ENCODE measurements around the gene FAM89B. TPM values are rescaled to one million over a fixed set of nuclear protein-coding genes. Genes with fewer than 3 reads are reported as not detected.

FAM89B gene
- polyA plus RNA-seq, 1 donor (not counting 4 experiments of a cell fraction or from before 2014, with no cell fraction given), result 11.5 TPM

GRCh38 chr11:65619281-65619928 is 47.1 kb downstream of the FAM89B start:
- no peaks in the 10 kb centered on the region for H3K27me3 ChIP-seq (ENCODE audit: control insufficient read depth, extremely low read depth, insufficient read depth, low read length)
- dilution Hi-C loops (cut with MboI; ENCODE audit: extremely low pct_ligation_motif_present, low sequenced_read_pairs), result no loop called here
- FAIRE-seq (no peak), DNase-seq (ENCODE audit: low read depth, low spot score) (no peak)
- H3K36me3 ChIP-seq (ENCODE audit: control insufficient read depth in 2 of 2, extremely low read depth in 1 of 2, insufficient read depth in 2 of 2, low read length in 2 of 2), result peaks cover 47% of the 10 kb centered on the region in 2 experiments
- no peak overlapping the region for H3K4me2 ChIP-seq (ENCODE audit: control insufficient read depth, extremely low read depth, insufficient read depth, low read depth, low read length)
- H3K9me3 ChIP-seq (ENCODE audit: control insufficient read depth, low read depth, low read length), result no peaks in the 10 kb centered on the region
- H3K27ac ChIP-seq (ENCODE audit: control insufficient read depth, insufficient read depth, low read length), result no peak overlapping the region
- H2AFZ ChIP-seq (ENCODE audit: control insufficient read depth, low read length), result no peak overlapping the region
- H4K20me1 ChIP-seq (ENCODE audit: control insufficient read depth, extremely low read depth, insufficient read depth, low read length), result peaks cover 2% of the 10 kb centered on the region
- H3K9me1 ChIP-seq (ENCODE audit: control insufficient read depth, extremely low read depth, insufficient read depth, low read length), result no peaks in the 10 kb centered on the region
- H3K79me2 ChIP-seq (ENCODE audit: control insufficient read depth, insufficient read depth, low read length), result peaks cover 49% of the 10 kb centered on the region
- TF ChIP-seq CTCF (optimal IDR thresholded peaks at IDR 0.05 in 1 of 3, IDR thresholded peaks at IDR 0.05 in 1 of 3, conservative IDR thresholded peaks at IDR 0.05 in 1 of 3; ENCODE audit: extremely low read depth in 1 of 3, insufficient read depth in 2 of 3, low read length in 3 of 3) (no peak), EZH2 (IDR thresholded peaks at IDR 0.05; ENCODE audit: low read length) (no peak)
- peaks cover 8% of the 10 kb centered on the region for H3K4me1 ChIP-seq (ENCODE audit: control insufficient read depth, extremely low read depth, insufficient read depth, low read length)
- no peak overlapping the region for H3K4me3 ChIP-seq (ENCODE audit: control insufficient read depth in 2 of 3, extremely low read depth in 1 of 3, insufficient read depth in 2 of 3, low read depth in 1 of 3, low read length in 3 of 3)
- no peak overlapping the region for H3K9ac ChIP-seq (ENCODE audit: control insufficient read depth, extremely low read depth, insufficient read depth, low read length)

- H3K4me2 ChIP-seq (ENCODE audit: control insufficient read depth, extremely low read depth, insufficient read depth, low read depth, low read length), result no peak overlapping the region
These were observed 48.3 kb downstream of the FAM89B start for GRCh38 chr11:65620666-65621065.

More at GRCh38 chr11:65620666-65621065, 48.3 kb downstream of the FAM89B start:
- H3K9me3 ChIP-seq (ENCODE audit: control insufficient read depth, low read depth, low read length), result no peaks in the 10 kb centered on the region
- DNase-seq (ENCODE audit: low read depth, low spot score), result no peak
- peaks cover 2% of the 10 kb centered on the region for H4K20me1 ChIP-seq (ENCODE audit: control insufficient read depth, extremely low read depth, insufficient read depth, low read length)
- no peak for TF ChIP-seq CTCF (optimal IDR thresholded peaks at IDR 0.05 in 1 of 3, IDR thresholded peaks at IDR 0.05 in 1 of 3, conservative IDR thresholded peaks at IDR 0.05 in 1 of 3; ENCODE audit: extremely low read depth in 1 of 3, insufficient read depth in 2 of 3, low read length in 3 of 3)
- no peak for TF ChIP-seq EZH2 (IDR thresholded peaks at IDR 0.05; ENCODE audit: low read length)
- H3K27ac ChIP-seq (ENCODE audit: control insufficient read depth, insufficient read depth, low read length), result no peak overlapping the region
- dilution Hi-C loops (cut with MboI; ENCODE audit: extremely low pct_ligation_motif_present, low sequenced_read_pairs), result no loop called here
- no peaks in the 10 kb centered on the region for H3K27me3 ChIP-seq (ENCODE audit: control insufficient read depth, extremely low read depth, insufficient read depth, low read length)
- peaks cover 8% of the 10 kb centered on the region for H3K4me1 ChIP-seq (ENCODE audit: control insufficient read depth, extremely low read depth, insufficient read depth, low read length)
- no peak overlapping the region for H2AFZ ChIP-seq (ENCODE audit: control insufficient read depth, low read length)
- FAIRE-seq, result no peak
- H3K36me3 ChIP-seq (ENCODE audit: control insufficient read depth in 2 of 2, extremely low read depth in 1 of 2, insufficient read depth in 2 of 2, low read length in 2 of 2), result peaks cover 47 to 52% of the 10 kb centered on the region in 2 experiments
- H3K4me3 ChIP-seq (ENCODE audit: control insufficient read depth in 2 of 3, extremely low read depth in 1 of 3, insufficient read depth in 2 of 3, low read depth in 1 of 3, low read length in 3 of 3), result no peak overlapping the region
- no peak overlapping the region for H3K9ac ChIP-seq (ENCODE audit: control insufficient read depth, extremely low read depth, insufficient read depth, low read length)
- peaks cover 47% of the 10 kb centered on the region for H3K79me2 ChIP-seq (ENCODE audit: control insufficient read depth, insufficient read depth, low read length)
- H3K9me1 ChIP-seq (ENCODE audit: control insufficient read depth, extremely low read depth, insufficient read depth, low read length), result no peaks in the 10 kb centered on the region

Data from keratinocyte (primary cell).